Mucosa of rectum (tissue), 2 donors: ENCODE measurements around the gene ZSCAN29.
"Not testable (repeated sequence)": the region's sequence is repeated elsewhere in the genome, so short reads cannot be mapped to it uniquely, and the experiment has no call there.

Experiments
- H3K27ac ChIP-seq, 2 donors: one replicate each; pipeline ENCODE4 v1.7.0; 2013; ENCODE audit warnings: inconsistent platforms in 2 of 2, low read depth in 2 of 2, low read length in 2 of 2
- H3K27me3 ChIP-seq, 2 donors: one replicate each; pipeline ENCODE4 v1.7.0; 2013; ENCODE audit warnings: low read length in 2 of 2; ENCODE audit not compliant: control insufficient read depth in 2 of 2, insufficient read depth in 2 of 2
- H3K36me3 ChIP-seq, 2 donors: one replicate each; pipeline ENCODE4 v1.7.0; 2013; ENCODE audit warnings: low read length in 2 of 2; ENCODE audit not compliant: control insufficient read depth in 2 of 2, insufficient read depth in 2 of 2
- H3K4me1 ChIP-seq, 2 donors: one replicate each; pipeline ENCODE4 v1.7.0; 2013; ENCODE audit warnings: low read length in 2 of 2, mild to moderate bottlenecking in 1 of 2; ENCODE audit not compliant: control insufficient read depth in 2 of 2, insufficient read depth in 2 of 2
- H3K4me3 ChIP-seq, 2 donors: one replicate each; pipeline ENCODE4 v1.7.0; 2013; ENCODE audit warnings: low read length in 2 of 2
- H3K9ac ChIP-seq, 2 donors: one replicate each; pipeline ENCODE4 v1.7.0; 2013; ENCODE audit warnings: low read length in 2 of 2, low read depth in 1 of 2, mild to moderate bottlenecking in 1 of 2
- H3K9me3 ChIP-seq, 2 donors: one replicate each; pipeline ENCODE4 v1.7.0; 2013; ENCODE audit warnings: low read length in 2 of 2; ENCODE audit not compliant: control insufficient read depth in 2 of 2
- donor health status: healthy.
- donor health status: Normal muscosa, but diverticular disease.

ZSCAN29 gene

GRCh38 chr15:43402255-43402654 is 31.4 kb upstream of the ZSCAN29 start:
- H3K36me3 ChIP-seq, result peaks cover 68 to 77% of the 10 kb centered on the region in 2 donors
- no peak overlapping the region for H3K9ac ChIP-seq
- no peaks in the 10 kb centered on the region for H3K27me3 ChIP-seq
- H3K4me1 ChIP-seq, result no peaks in the 10 kb centered on the region
- no peaks in the 10 kb centered on the region for H3K9me3 ChIP-seq
- H3K4me3 ChIP-seq, result no peak overlapping the region
- H3K27ac ChIP-seq, result no peak overlapping the region

GRCh38 chr15:43393592-43393991 is 22.7 kb upstream of the ZSCAN29 start:
- not testable (repeated sequence) for H3K4me3 ChIP-seq, H3K4me1 ChIP-seq, H3K9ac ChIP-seq, H3K9me3 ChIP-seq, H3K27ac ChIP-seq, H3K27me3 ChIP-seq
- peaks cover 40 to 50% of the 10 kb centered on the region in 2 donors for H3K36me3 ChIP-seq

GRCh38 chr15:43390723-43391122 is 19.9 kb upstream of the ZSCAN29 start:
- no peaks in the 10 kb centered on the region for H3K27me3 ChIP-seq
- H3K4me3 ChIP-seq, result no peak overlapping the region
- no peaks in the 10 kb centered on the region for H3K9me3 ChIP-seq
- H3K4me1 ChIP-seq, result no peaks in the 10 kb centered on the region
- H3K9ac ChIP-seq, result no peak overlapping the region
- peaks cover 20 to 34% of the 10 kb centered on the region in 2 donors for H3K36me3 ChIP-seq
- no peak overlapping the region for H3K27ac ChIP-seq

- H3K4me1 ChIP-seq, result no peaks in the 10 kb centered on the region
- no peak overlapping the region for H3K4me3 ChIP-seq
- H3K36me3 ChIP-seq, result peaks cover 39 to 55% of the 10 kb centered on the region in 2 donors
- no peak overlapping the region for H3K27ac ChIP-seq
- H3K27me3 ChIP-seq, result no peaks in the 10 kb centered on the region
- H3K9ac ChIP-seq, result no peak overlapping the region
- H3K9me3 ChIP-seq, result no peaks in the 10 kb centered on the region
Observed at GRCh38 chr15:43383070-43383469, 12.2 kb upstream of the ZSCAN29 start.

- Histone ChIP-seq H3K36me3 (peaks cover 44 to 55% of the 10 kb centered on the region in 2 donors), H3K27me3 (no peaks in the 10 kb centered on the region)
Observed at GRCh38 chr15:43382310-43382709, 11.5 kb upstream of the ZSCAN29 start.

GRCh38 chr15:43378601-43379000 is 7.8 kb upstream of the ZSCAN29 start:
- Histone ChIP-seq H3K27ac (no peak overlapping the region), H3K4me1 (no peaks in the 10 kb centered on the region), H3K27me3 (no peaks in the 10 kb centered on the region), H3K9me3 (no peaks in the 10 kb centered on the region), H3K4me3 (no peak overlapping the region), H3K9ac (no peak overlapping the region), H3K36me3 (peaks cover 36 to 47% of the 10 kb centered on the region in 2 donors)

More at GRCh38 chr15:43382310-43382709, 11.5 kb upstream of the ZSCAN29 start:
- Histone ChIP-seq H3K27ac (no peak overlapping the region), H3K4me1 (no peaks in the 10 kb centered on the region), H3K9me3 (no peaks in the 10 kb centered on the region), H3K9ac (no peak overlapping the region), H3K4me3 (no peak overlapping the region)

- Histone ChIP-seq H3K9ac (no peak overlapping the region), H3K4me3 (no peak overlapping the region), H3K27ac (no peak overlapping the region), H3K27me3 (no peaks in the 10 kb centered on the region), H3K36me3 (peaks cover 27 to 31% of the 10 kb centered on the region in 2 donors), H3K4me1 (peaks cover 7 to 8% of the 10 kb centered on the region in 2 donors), H3K9me3 (no peaks in the 10 kb centered on the region)
Observed at GRCh38 chr15:43376017-43376705, 5.3 kb upstream of the ZSCAN29 start.

GRCh38 chr15:43370310-43370974 is 401 bp downstream of the ZSCAN29 start:
- H3K9ac ChIP-seq, result peak overlapping the region; percentile 80 to 94
- H3K4me3 ChIP-seq, result peak overlapping the region; percentile 96
- peak overlapping the region in 1 of 2 donors; percentile 43 for H3K27ac ChIP-seq
- H3K27me3 ChIP-seq, result no peaks in the 10 kb centered on the region
- peaks cover 18 to 21% of the 10 kb centered on the region in 2 donors for H3K36me3 ChIP-seq
- H3K4me1 ChIP-seq, result peaks cover 18 to 22% of the 10 kb centered on the region in 2 donors
- H3K9me3 ChIP-seq, result no peaks in the 10 kb centered on the region

GRCh38 chr15:43361313-43361903 is 9.4 kb downstream of the ZSCAN29 start:
- Histone ChIP-seq H3K4me3 (no peak overlapping the region), H3K9me3 (peaks cover 24 to 30% of the 10 kb centered on the region in 2 donors), H3K36me3 (peaks cover 57 to 64% of the 10 kb centered on the region in 2 donors), H3K27me3 (no peaks in the 10 kb centered on the region), H3K4me1 (no peaks in the 10 kb centered on the region), H3K27ac (no peak overlapping the region), H3K9ac (no peak overlapping the region)

- H3K27me3 ChIP-seq, result no peaks in the 10 kb centered on the region
- no peak overlapping the region for H3K9ac ChIP-seq
- peaks cover 24 to 30% of the 10 kb centered on the region in 2 donors for H3K9me3 ChIP-seq
- H3K36me3 ChIP-seq, result peaks cover 52 to 58% of the 10 kb centered on the region in 2 donors
- H3K4me1 ChIP-seq, result no peaks in the 10 kb centered on the region
- no peak overlapping the region for H3K27ac ChIP-seq
- H3K4me3 ChIP-seq, result no peak overlapping the region
Observed at GRCh38 chr15:43360821-43361220, 10.0 kb downstream of the ZSCAN29 start.
